Activated CD4-positive, alpha-beta memory T cell treated with anti-CD3 and anti-CD28 coated beads, Interleukin-2, amount 10 ng/mL, durations not matched to agents 7 days and 5 days (primary cell): ENCODE measurements around the gene CTSZ. TPM values are rescaled to one million over a fixed set of nuclear protein-coding genes. Genes with fewer than 3 reads are reported as not detected.
"Not testable (repeated sequence)": the region's sequence is repeated elsewhere in the genome, so short reads cannot be mapped to it uniquely, and the experiment has no call there.

ENCODE experiments used
- CTCF ChIA-PET: fragments of 350-600 bp; sonication (Branson Sonifier 250); formaldehyde crosslinking; loops from one replicate; lab custom pipeline; 2021; ENCODE audit warnings: antibody characterized with exemption, inconsistent platforms; lab: Charles Lee
- POLR2A ChIA-PET: fragments of 350-600 bp; sonication (Branson Sonifier 250); formaldehyde crosslinking; loops from one replicate; lab custom pipeline; 2021; ENCODE audit warnings: antibody characterized with exemption; lab: Charles Lee
- DNase-seq: peaks from one replicate; pipeline ENCODE4 v3.0.0-alpha.2; 2020
- H3K27ac Mint-ChIP-seq: one replicate; pipeline ENCODE4 v1.8.0; 2021; ENCODE audit warnings: mild to moderate bottlenecking, mixed read lengths
- H3K27me3 Mint-ChIP-seq: one replicate; pipeline ENCODE4 v1.8.0; 2021; ENCODE audit warnings: mixed read lengths
- H3K36me3 Mint-ChIP-seq: one replicate; pipeline ENCODE4 v1.8.0; 2021; ENCODE audit warnings: low read depth, mixed read lengths
- H3K4me1 Mint-ChIP-seq: one replicate; pipeline ENCODE4 v1.8.0; 2021; ENCODE audit warnings: mixed read lengths
- H3K4me3 Mint-ChIP-seq: one replicate; pipeline ENCODE4 v1.8.0; 2021; ENCODE audit warnings: mild to moderate bottlenecking, mixed read lengths
- H3K9me3 Mint-ChIP-seq: one replicate; pipeline ENCODE4 v1.8.0; 2021; ENCODE audit warnings: mixed read lengths
- total RNA-seq, 2 experiments: library from RNA; stranded (reverse); gene quantifications; one replicate each; pipeline ENCODE4 v1.2.3, GENCODE V29; 2021

The CTSZ gene
- total RNA-seq, 2 experiments from 2014 or later, result 45.0 to 49.0 TPM

GRCh38 chr20:59042151-59042795 lies 35.2 kb upstream of the CTSZ start, which contains the start of gene PRELID3B:
Gene PRELID3B (minus strand): TSS chr20:59042786. CDS start chr20:59042730, 56 bp downstream.
- H3K4me3 Mint-ChIP-seq, result peak within 1 kb of the TSS; percentile 90
- DNase-seq, result no peak
- H3K27me3 Mint-ChIP-seq, result no peaks in the 10 kb centered on the region
- H3K27ac Mint-ChIP-seq, result peak within 1 kb of the TSS; percentile 83
- ChIA-PET CTCF (interaction anchor here (1.4 to 3.9 kb wide), 2 partner anchors 10 to 165 kb away, joined by 3 to 21 read pairs; partner anchors contain the start of gene ATP5F1E), POLR2A (interaction anchor here (1.5 to 4.8 kb wide), 7 partner anchors 10 to 153 kb away, joined by 3 to 80 read pairs (median 12); partner anchors contain the start of genes ATP5F1E, NELFCD and ZNF831)
- H3K36me3 Mint-ChIP-seq, result peaks cover 30% of the 10 kb centered on the region
- H3K9me3 Mint-ChIP-seq, result no peaks in the 10 kb centered on the region
- H3K4me1 Mint-ChIP-seq, result peaks cover 55% of the 10 kb centered on the region

- Mint-ChIP-seq H3K36me3 (peaks cover 37% of the 10 kb centered on the region), H3K27ac (peak overlapping the region; percentile 65)
Observed at GRCh38 chr20:59041487-59041886, 34.4 kb upstream of the CTSZ start.

GRCh38 chr20:59040667-59041066 lies 33.6 kb upstream of the CTSZ start:
- DNase-seq, result no peak
- POLR2A ChIA-PET, result interaction anchor here (1.4 to 4.8 kb wide), 4 partner anchors 8 to 389 kb away, joined by 3 to 80 read pairs (median 16); partner anchors contain the start of genes ATP5F1E and NELFCD
- peak overlapping the region; percentile 90 for H3K4me3 Mint-ChIP-seq

More at GRCh38 chr20:59041487-59041886, 34.4 kb upstream of the CTSZ start:
- ChIA-PET CTCF (interaction anchor here (1.4 to 3.9 kb wide), 2 partner anchors 10 to 166 kb away, joined by 3 to 21 read pairs; partner anchors contain the start of gene ATP5F1E), POLR2A (interaction anchor here (1.4 to 4.8 kb wide), 7 partner anchors 9 to 389 kb away, joined by 3 to 80 read pairs (median 7); partner anchors contain the start of genes ATP5F1E and NELFCD)
- Mint-ChIP-seq H3K4me1 (peaks cover 63% of the 10 kb centered on the region), H3K4me3 (peak overlapping the region; percentile 90)
- H3K27me3 Mint-ChIP-seq, H3K9me3 Mint-ChIP-seq, DNase-seq: not testable (repeated sequence)

GRCh38 chr20:59039233-59039632 lies 32.2 kb upstream of the CTSZ start:
- POLR2A ChIA-PET, result interaction anchor here (0.9 kb wide), 1 partner anchor 149 kb away, joined by 3 read pairs; no protein-coding TSS in a partner anchor
- no peak overlapping the region for H3K4me3 Mint-ChIP-seq
- peak overlapping the region; percentile 4 for H3K27ac Mint-ChIP-seq
- CTCF ChIA-PET, result no interaction called here
- peaks cover 77% of the 10 kb centered on the region for H3K4me1 Mint-ChIP-seq
- no peak for DNase-seq
- no peaks in the 10 kb centered on the region for H3K27me3 Mint-ChIP-seq
- H3K36me3 Mint-ChIP-seq, result peaks cover 57% of the 10 kb centered on the region
- no peaks in the 10 kb centered on the region for H3K9me3 Mint-ChIP-seq

More at GRCh38 chr20:59040667-59041066, 33.6 kb upstream of the CTSZ start:
- no peaks in the 10 kb centered on the region for H3K27me3 Mint-ChIP-seq
- CTCF ChIA-PET, result interaction anchor here (3.9 kb wide), 1 partner anchor 9 kb away, joined by 21 read pairs; the partner anchor contains the start of gene ATP5F1E
- H3K9me3 Mint-ChIP-seq, result no peaks in the 10 kb centered on the region
- H3K36me3 Mint-ChIP-seq, result peaks cover 46% of the 10 kb centered on the region
- H3K4me1 Mint-ChIP-seq, result peaks cover 70% of the 10 kb centered on the region
- peak overlapping the region; percentile 56 for H3K27ac Mint-ChIP-seq

- POLR2A ChIA-PET, result no interaction called here
- no peak overlapping the region for H3K4me3 Mint-ChIP-seq
- H3K27me3 Mint-ChIP-seq, result no peaks in the 10 kb centered on the region
- peaks cover 66% of the 10 kb centered on the region for H3K36me3 Mint-ChIP-seq
- no peak for DNase-seq
- H3K27ac Mint-ChIP-seq, result peak overlapping the region; percentile 67
- CTCF ChIA-PET, result no interaction called here
- H3K4me1 Mint-ChIP-seq, result peaks cover 74% of the 10 kb centered on the region
- H3K9me3 Mint-ChIP-seq, result no peaks in the 10 kb centered on the region
Observed at GRCh38 chr20:59037386-59037785, 30.3 kb upstream of the CTSZ start.

GRCh38 chr20:59035381-59035780 lies 28.3 kb upstream of the CTSZ start:
- ChIA-PET CTCF (no interaction called here), POLR2A (no interaction called here)
- Mint-ChIP-seq H3K36me3 (peaks cover 68% of the 10 kb centered on the region), H3K4me3 (no peak overlapping the region), H3K27me3 (no peaks in the 10 kb centered on the region), H3K9me3 (no peaks in the 10 kb centered on the region), H3K27ac (peak overlapping the region; percentile 16), H3K4me1 (peaks cover 71% of the 10 kb centered on the region)
- no peak for DNase-seq

- Mint-ChIP-seq H3K36me3 (peaks cover 75% of the 10 kb centered on the region), H3K9me3 (no peaks in the 10 kb centered on the region), H3K27ac (peak overlapping the region; percentile 63), H3K4me1 (peaks cover 72% of the 10 kb centered on the region), H3K4me3 (no peak overlapping the region), H3K27me3 (no peaks in the 10 kb centered on the region)
- no peak for DNase-seq
- ChIA-PET POLR2A (interaction anchor here (0.9 to 4.4 kb wide), 7 partner anchors 8 to 145 kb away, joined by 3 to 80 read pairs (median 18); partner anchors contain the start of genes NELFCD and PRELID3B), CTCF (interaction anchor here (1.2 kb wide), 1 partner anchor 188 kb away, joined by 3 read pairs; no protein-coding TSS in a partner anchor)
Observed at GRCh38 chr20:59033616-59034165, 26.6 kb upstream of the CTSZ start.

- ChIA-PET POLR2A (interaction anchor here (1.2 to 4.4 kb wide), 16 partner anchors 9 to 386 kb away, joined by 3 to 80 read pairs (median 12); partner anchors contain the start of genes NELFCD, PRELID3B, STX16 and TUBB1), CTCF (interaction anchor here (1.2 kb wide), 1 partner anchor 189 kb away, joined by 3 read pairs; no protein-coding TSS in a partner anchor)
- no peaks in the 10 kb centered on the region for H3K27me3 Mint-ChIP-seq
- peaks cover 77% of the 10 kb centered on the region for H3K36me3 Mint-ChIP-seq
- no peak for DNase-seq
- peak overlapping the region; percentile 79 for H3K27ac Mint-ChIP-seq
- no peaks in the 10 kb centered on the region for H3K9me3 Mint-ChIP-seq
- H3K4me3 Mint-ChIP-seq, result peak overlapping the region; percentile 76
- H3K4me1 Mint-ChIP-seq, result peaks cover 74% of the 10 kb centered on the region
Observed at GRCh38 chr20:59033093-59033492, 26.0 kb upstream of the CTSZ start.

- POLR2A ChIA-PET, result interaction anchor here (0.7 to 4.4 kb wide), 35 partner anchors 9 to 386 kb away, joined by 3 to 80 read pairs (median 7); partner anchors contain the start of genes NELFCD, PRELID3B, STX16 and TUBB1
- H3K4me1 Mint-ChIP-seq, result peaks cover 74% of the 10 kb centered on the region
- DNase-seq, result no peak
- CTCF ChIA-PET, result interaction anchor here (0.6 to 1.9 kb wide), 7 partner anchors 9 to 1639 kb away, joined by 3 to 21 read pairs (median 3); partner anchors contain the start of genes PRELID3B and STX16
- H3K9me3 Mint-ChIP-seq, result no peaks in the 10 kb centered on the region
- H3K27ac Mint-ChIP-seq, result peak overlapping the region; percentile 79
- H3K27me3 Mint-ChIP-seq, result no peaks in the 10 kb centered on the region
- peaks cover 76% of the 10 kb centered on the region for H3K36me3 Mint-ChIP-seq
- H3K4me3 Mint-ChIP-seq, result peak overlapping the region; percentile 76
Observed at GRCh38 chr20:59032713-59033059, 25.6 kb upstream of the CTSZ start.

GRCh38 chr20:59032023-59032712 lies 25.1 kb upstream of the CTSZ start, which contains the start of gene ATP5F1E:
Gene ATP5F1E (minus strand): TSS chr20:59032335. CDS start chr20:59032251, 84 bp downstream.
- H3K27me3 Mint-ChIP-seq, result no peaks in the 10 kb centered on the region
- H3K9me3 Mint-ChIP-seq, result no peaks in the 10 kb centered on the region
- peak within 1 kb of the TSS; percentile 88 for H3K4me3 Mint-ChIP-seq
- CTCF ChIA-PET, result interaction anchor here (0.6 to 1.9 kb wide), 7 partner anchors 10 to 1638 kb away, joined by 3 to 21 read pairs (median 3); partner anchors contain the start of genes PRELID3B and STX16
- H3K4me1 Mint-ChIP-seq, result peaks cover 74% of the 10 kb centered on the region
- peak within 1 kb of the TSS; percentile 84 for H3K27ac Mint-ChIP-seq
- H3K36me3 Mint-ChIP-seq, result peaks cover 76% of the 10 kb centered on the region
- DNase-seq, result peak; percentile 97
- POLR2A ChIA-PET, result interaction anchor here (0.7 to 4.4 kb wide), 41 partner anchors 9 to 725 kb away, joined by 3 to 80 read pairs (median 6); partner anchors contain the start of genes NELFCD, PRELID3B, STX16 and TUBB1

GRCh38 chr20:59031564-59032022 lies 24.5 kb upstream of the CTSZ start:
- Mint-ChIP-seq H3K9me3 (no peaks in the 10 kb centered on the region), H3K27me3 (no peaks in the 10 kb centered on the region)

More at GRCh38 chr20:59031564-59032022, 24.5 kb upstream of the CTSZ start:
- CTCF ChIA-PET, result interaction anchor here (0.9 to 1.9 kb wide), 5 partner anchors 11 to 373 kb away, joined by 3 to 21 read pairs (median 3); partner anchors contain the start of gene PRELID3B
- H3K36me3 Mint-ChIP-seq, result peaks cover 76% of the 10 kb centered on the region
- H3K27ac Mint-ChIP-seq, result peak overlapping the region; percentile 84
- POLR2A ChIA-PET, result interaction anchor here (0.6 to 4.4 kb wide), 36 partner anchors 8 to 725 kb away, joined by 3 to 80 read pairs (median 6); partner anchors contain the start of genes NELFCD, PRELID3B, STX16 and ZNF831
- H3K4me1 Mint-ChIP-seq, result peaks cover 74% of the 10 kb centered on the region
- peak; percentile 38 for DNase-seq
- H3K4me3 Mint-ChIP-seq, result peak overlapping the region; percentile 88
